Peyer's patch (tissue), 4 donors: ENCODE data around the gene DENND2A.

ENCODE experiments used
- CTCF ChIP-seq, 6 experiments: fragments of 450-650 bp in 4 of 6; fragments of 200-600 bp in 2 of 6; sonication (generic) in 1 of 6; IDR thresholded peaks; one replicate each; pipeline ENCODE4 v1.5.1; 2017 to 2019; ENCODE audit warnings: antibody characterized with exemption in 6 of 6, mild to moderate bottlenecking in 3 of 6, moderate library complexity in 1 of 6
- POLR2A ChIP-seq, 2 donors: fragments of 450-650 bp; IDR thresholded peaks; one replicate each; pipeline ENCODE4 v1.5.1; 2017; ENCODE audit warnings: antibody characterized with exemption in 2 of 2, mild to moderate bottlenecking in 2 of 2, moderate library complexity in 2 of 2

- no peak for TF ChIP-seq POLR2A (IDR thresholded peaks at IDR 0.05)
- TF ChIP-seq CTCF (IDR thresholded peaks at IDR 0.05), result no peak
Observed at GRCh38 chr7:140607441-140607989, 33.1 kb downstream of the DENND2A start.
